HEK293T (cell line): ENCODE results near the gene GALT.

Experiments used
- BHLHE40 ChIP-seq: fragments of 450-650 bp; IDR thresholded peaks from 2 replicates; pipeline ENCODE4 v1.6.1; 2016; ENCODE audit warnings: mild to moderate bottlenecking, moderate library complexity, borderline replicate concordance
- CTBP1 ChIP-seq: fragments of 450-650 bp; IDR thresholded peaks from 2 replicates; pipeline ENCODE4 v1.6.1; 2016; ENCODE audit warnings: borderline replicate concordance
- ELF4 ChIP-seq: fragments of 450-650 bp; IDR thresholded peaks from 2 replicates; pipeline ENCODE4 v1.6.1; 2017; ENCODE audit warnings: antibody characterized with exemption
- FOXA1 ChIP-seq: fragments of 450-650 bp; IDR thresholded peaks from 2 replicates; pipeline ENCODE4 v1.6.1; 2016; ENCODE audit warnings: mild to moderate bottlenecking
- FOXK2 ChIP-seq: fragments of 450-650 bp; IDR thresholded peaks from 2 replicates; pipeline ENCODE4 v1.6.1; 2016; ENCODE audit warnings: mild to moderate bottlenecking
- FOXM1 ChIP-seq: fragments of 450-650 bp; IDR thresholded peaks from 2 replicates; pipeline ENCODE4 v1.6.1; 2017; ENCODE audit warnings: mild to moderate bottlenecking, borderline replicate concordance
- NFRKB ChIP-seq: fragments of 450-650 bp; IDR thresholded peaks from 2 replicates; pipeline ENCODE4 v1.6.1; 2016; ENCODE audit warnings: mild to moderate bottlenecking, moderate library complexity
- PKNOX1 ChIP-seq: fragments of 450-650 bp; IDR thresholded peaks from 2 replicates; pipeline ENCODE4 v1.6.1; 2016
- SP1 ChIP-seq: fragments of 450-650 bp; IDR thresholded peaks from 2 replicates; pipeline ENCODE4 v1.6.1; 2017
- SUZ12 ChIP-seq: fragments of 450-650 bp; IDR thresholded peaks from 2 replicates; pipeline ENCODE4 v1.6.1; 2016; ENCODE audit warnings: mild to moderate bottlenecking
- TARDBP ChIP-seq: fragments of 450-650 bp; IDR thresholded peaks from 2 replicates; pipeline ENCODE4 v1.6.1; 2016
- ZNF384 ChIP-seq: fragments of 450-650 bp; IDR thresholded peaks from 2 replicates; pipeline ENCODE4 v1.6.1; 2016

GRCh38 chr9:34642679-34643078 is 3.8 kb upstream of the GALT start:
- TF ChIP-seq ZNF384 (no peak), SP1 (no peak), BHLHE40 (no peak), FOXA1 (no peak), SUZ12 (no peak), PKNOX1 (no peak), FOXM1 (no peak), CTBP1 (no peak), FOXK2 (no peak), TARDBP (no peak), NFRKB (no peak), ELF4 (no peak)
